SK-N-MC (cell line): ENCODE measurements around the gene ATXN10.

Source experiments
- EZH2 ChIP-seq: fragments of 200-600 bp; sonication (generic); IDR thresholded peaks from one replicate; pipeline ENCODE4 v1.6.1; 2017; ENCODE audit warnings: antibody characterized with exemption
- POLR2AphosphoS5 ChIP-seq: IDR thresholded peaks from 2 replicates; pipeline ENCODE4 v1.6.1; 2012; ENCODE audit warnings: mild to moderate bottlenecking, low read depth, low read length, borderline replicate concordance

DNA sequence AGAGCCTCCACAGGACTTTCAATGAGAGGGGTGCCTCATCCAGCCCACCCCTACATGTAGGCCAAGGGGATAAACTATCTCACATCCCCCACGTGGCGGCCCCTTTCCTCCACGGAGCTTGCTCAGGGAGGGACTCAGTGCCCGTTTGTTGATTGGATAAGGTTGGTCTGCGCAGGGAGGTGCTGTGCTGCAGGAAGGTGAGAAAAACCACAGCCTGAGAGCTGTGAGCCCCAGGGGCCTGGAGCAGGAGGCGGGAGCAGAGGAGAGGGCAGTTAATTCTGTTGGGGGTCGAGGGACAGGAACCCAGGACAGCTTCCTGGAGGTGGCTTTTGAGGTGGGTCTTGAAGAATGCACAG is 31.9 kb upstream of the ATXN10 start:
- TF ChIP-seq EZH2: no peak
- no peak for TF ChIP-seq POLR2AphosphoS5
